HepG2 (cell line): ENCODE data around the gene GUCA2B. TPM values are rescaled to one million over a fixed set of nuclear protein-coding genes. Genes with fewer than 3 reads are reported as not detected.

ENCODE experiments used
- ADNP ChIP-seq: sonication (generic); formaldehyde crosslinking; IDR thresholded peaks from 2 replicates; pipeline ENCODE4 v1.4.0; 2020; ENCODE audit warnings: missing genetic modification reagents
- BORCS8-MEF2B ChIP-seq: sonication (generic); formaldehyde crosslinking; IDR thresholded peaks from 2 replicates; pipeline ENCODE4 v1.8.0; 2022; ENCODE audit warnings: mild to moderate bottlenecking, missing genetic modification reagents
- E2F5 ChIP-seq: sonication (generic); formaldehyde crosslinking; conservative IDR thresholded peaks from 2 replicates; pipeline ENCODE4 v1.4.0; 2020; ENCODE audit warnings: missing genetic modification reagents
- ELF3 ChIP-seq: IDR thresholded peaks from 2 replicates; pipeline ENCODE4 v1.6.1; 2016; ENCODE audit warnings: missing genetic modification reagents, missing compliant biosample characterization
- FOXA1 ChIP-seq, 2 experiments: fragments of 450-650 bp in 1 of 2; sonication (generic) in 1 of 2; formaldehyde crosslinking in 1 of 2; IDR thresholded peaks; 2 replicates each; pipeline versions ENCODE4 v1.4.0 to v1.6.1; 2016 to 2020; ENCODE audit warnings: missing genetic modification reagents in 1 of 2
- FOXA3 ChIP-seq: IDR thresholded peaks from 2 replicates; pipeline ENCODE4 v1.6.1; 2016; ENCODE audit warnings: missing genetic modification reagents, missing compliant biosample characterization
- HIVEP1 ChIP-seq: sonication (generic); formaldehyde crosslinking; IDR thresholded peaks from 2 replicates; pipeline ENCODE4 v1.4.0; 2020; ENCODE audit warnings: mild to moderate bottlenecking, missing genetic modification reagents
- NCOA2 ChIP-seq: sonication (generic); formaldehyde crosslinking; IDR thresholded peaks from 2 replicates; pipeline ENCODE4 v1.8.0; 2022; ENCODE audit warnings: inconsistent platforms
- NFIC ChIP-seq: IDR thresholded peaks from 2 replicates; pipeline ENCODE4 v1.6.1; 2012; ENCODE audit warnings: mild to moderate bottlenecking, low read length, inconsistent platforms
- PHF8 ChIP-seq: sonication (generic); formaldehyde crosslinking; IDR thresholded peaks from 2 replicates; pipeline ENCODE4 v1.5.0; 2020; ENCODE audit warnings: missing genetic modification reagents
- PRMT3 ChIP-seq: sonication (generic); formaldehyde crosslinking; IDR thresholded peaks from 2 replicates; pipeline ENCODE4 v1.8.1; 2022; ENCODE audit warnings: low read depth, mild to moderate bottlenecking, moderate library complexity, missing genetic modification reagents, borderline replicate concordance
- RARG ChIP-seq: sonication (generic); formaldehyde crosslinking; IDR thresholded peaks from 2 replicates; pipeline ENCODE4 v1.4.0; 2020; ENCODE audit warnings: low read depth, mild to moderate bottlenecking, missing genetic modification reagents
- SALL1 ChIP-seq: sonication (generic); formaldehyde crosslinking; IDR thresholded peaks from 2 replicates; pipeline ENCODE4 v1.8.0; 2022; ENCODE audit warnings: mild to moderate bottlenecking, missing genetic modification reagents
- SOX6 ChIP-seq, 2 experiments: fragments of 450-650 bp in 1 of 2; sonication (generic) in 1 of 2; formaldehyde crosslinking in 1 of 2; IDR thresholded peaks; 2 replicates each; pipeline versions ENCODE4 v1.4.0 to v1.6.1; 2017 to 2020; ENCODE audit warnings: antibody characterized with exemption in 1 of 2, mild to moderate bottlenecking in 1 of 2, missing genetic modification reagents in 1 of 2
- SRSF4 ChIP-seq: fragments of 200-400 bp; formaldehyde crosslinking; IDR thresholded peaks from one replicate; pipeline ENCODE4 v1.6.1; 2018; ENCODE audit warnings: mild to moderate bottlenecking, low read depth, low read length, moderate library complexity; ENCODE audit not compliant: poor library complexity, severe bottlenecking
- TEAD3 ChIP-seq: optimal IDR thresholded peaks from 2 replicates; pipeline ENCODE3; 2016; ENCODE audit warnings: borderline replicate concordance
- TFAP4 ChIP-seq: sonication (generic); IDR thresholded peaks from 2 replicates; pipeline ENCODE4 v1.6.1; 2016; ENCODE audit warnings: low read depth, borderline replicate concordance
- ZBTB26 ChIP-seq: IDR thresholded peaks from 2 replicates; pipeline ENCODE4 v1.6.1; 2016; ENCODE audit warnings: missing compliant biosample characterization, missing genetic modification reagents, borderline replicate concordance
- ZNF256 ChIP-seq: sonication (generic); formaldehyde crosslinking; conservative IDR thresholded peaks from 2 replicates; pipeline ENCODE4 v1.4.0; 2020; ENCODE audit warnings: missing genetic modification reagents
- ZNF282 ChIP-seq: fragments of 450-650 bp; IDR thresholded peaks from 2 replicates; pipeline ENCODE4 v1.6.1; 2018; ENCODE audit not compliant: partially characterized antibody
- ZNF331 ChIP-seq: sonication (generic); formaldehyde crosslinking; IDR thresholded peaks from 2 replicates; pipeline ENCODE4 v1.4.0; 2020; ENCODE audit warnings: missing genetic modification reagents
- ZNF33B ChIP-seq: sonication (generic); formaldehyde crosslinking; IDR thresholded peaks from 2 replicates; pipeline ENCODE4 v1.5.1; 2020; ENCODE audit warnings: mild to moderate bottlenecking, missing genetic modification reagents
- ZNF431 ChIP-seq: sonication (generic); formaldehyde crosslinking; IDR thresholded peaks from 2 replicates; pipeline ENCODE4 v1.9.0; 2022; ENCODE audit warnings: missing genetic modification reagents, low read depth, mild to moderate bottlenecking, borderline replicate concordance
- ZNF484 ChIP-seq: sonication (generic); formaldehyde crosslinking; IDR thresholded peaks from 2 replicates; pipeline ENCODE4 v1.5.1; 2020; ENCODE audit warnings: mild to moderate bottlenecking, low read depth, missing genetic modification reagents, borderline replicate concordance
- ZNF580 ChIP-seq: IDR thresholded peaks from 2 replicates; pipeline ENCODE4 v1.6.1; 2016; ENCODE audit warnings: low read depth, borderline replicate concordance
- ZNF607 ChIP-seq: sonication (generic); formaldehyde crosslinking; IDR thresholded peaks from 2 replicates; pipeline ENCODE4 v1.5.1; 2020; ENCODE audit warnings: missing genetic modification reagents, mild to moderate bottlenecking, borderline replicate concordance
- polyA plus RNA-seq, 8 experiments: library from polyadenylated mRNA; depleted of rRNA in 3 of 8; stranded (reverse) in 7 of 8; unstranded in 1 of 8; fragments of >200 nt; fragmentation: Illumina TruSeq in 4 of 8; extraction: Trizol in 4 of 8; gene quantifications; 2 replicates each; pipeline versions ENCODE4 v1.2.1 to v1.2.3, GENCODE V29; 2011 to 2016; ENCODE audit warnings: low read depth in 4 of 8, missing spikeins in 1 of 8, mixed read lengths in 1 of 8; ENCODE audit not compliant: insufficient read depth in 1 of 8
- total RNA-seq, 5 experiments: library from RNA; depleted of rRNA; stranded (reverse); fragments of >200 nt; fragmentation: Illumina TruSeq; extraction: Trizol; gene quantifications; 2 replicates each; pipeline ENCODE4 v1.2.3, GENCODE V29; 2016; ENCODE audit warnings: low read depth in 1 of 5

The GUCA2B gene
- total and polyA plus RNA-seq, 2 of the 13 experiments (the other 11 are each of a cell fraction or from before 2014, with no cell fraction given): not detected

- TF ChIP-seq E2F5 (CRISPR knock-in tag) (no peak), SALL1 (CRISPR knock-in tag) (peak; percentile 30; the same call in 1 of the 2 replicates), ZNF331 (no peak), ZNF484 (no peak), HIVEP1 (peak; percentile 84), ELF3 (CRISPR knock-in tag) (0 out of 2 replicates have a peak, but pooled peaks have one; percentile 43), BORCS8-MEF2B (no peak), PRMT3 (CRISPR knock-in tag) (no peak), SRSF4 (no peak), TFAP4 (peak; percentile 31; the same call in 1 of the 2 replicates), FOXA1 (IDR thresholded peaks at IDR 0.05) (no peak), FOXA1 (CRISPR knock-in tag; IDR thresholded peaks at IDR 0.05) (peak; percentile 79), ADNP (CRISPR knock-in tag) (no peak), TEAD3 (CRISPR knock-in tag) (peak; percentile 84), ZNF282 (no peak), ZNF431 (CRISPR knock-in tag) (no peak), SOX6 (IDR thresholded peaks at IDR 0.05) (no peak), SOX6 (CRISPR knock-in tag; IDR thresholded peaks at IDR 0.05) (peak; percentile 36; the same call in 1 of the 2 replicates), NCOA2 (no peak), PHF8 (CRISPR knock-in tag) (no peak), ZNF607 (CRISPR knock-in tag) (no peak), ZNF580 (no peak), RARG (CRISPR knock-in tag) (no peak), ZNF256 (CRISPR knock-in tag) (no peak), NFIC (peak; percentile 53; the same call in 1 of the 2 replicates), ZNF33B (CRISPR knock-in tag) (0 out of 2 replicates have a peak, but pooled peaks have one; percentile 63), ZBTB26 (CRISPR knock-in tag) (no peak), FOXA3 (CRISPR knock-in tag) (peak; percentile 50)
Observed at GRCh38 chr1:42165511-42166210, 12.5 kb downstream of the GUCA2B start (continued).
